Skeletal muscle tissue (tissue), 1 donor: ENCODE measurements around the gene FOXQ1. TPM values are rescaled to one million over a fixed set of nuclear protein-coding genes. Genes with fewer than 3 reads are reported as not detected.

Source experiments
- total RNA-seq: library from RNA; depleted of rRNA; stranded (reverse); fragments of >200 nt; gene quantifications from one replicate; pipeline ENCODE4 v1.2.3, GENCODE V29; 2014

Gene FOXQ1
- total RNA-seq, 1 donor from 2014 or later, result not detected

Other genes starting within 250 kb of the FOXQ1 start
- 0.52 TPM for gene FOXF2, start 77.5 kb downstream of the FOXQ1 start, total RNA-seq